ENCODE measurements around the gene EIF3L. TPM values are rescaled to one million over a fixed set of nuclear protein-coding genes. Genes with fewer than 3 reads are reported as not detected.
A peak's percentile ranks its signal among the peaks of the same experiment; 100 is the strongest.

The EIF3L gene
- total RNA-seq, 2 donors from 2014 or later = 224 to 226 TPM

GRCh38 chr22:37909766-37910165, 60.5 kb downstream of the EIF3L start:
- Histone ChIP-seq H3K27ac (no peak overlapping the region), H3K36me3 (peaks cover 11% of the 10 kb centered on the region), H3K9me3 (no peaks in the 10 kb centered on the region), H3K27me3 (replicated peaks; ENCODE audit: insufficient read depth) (no peaks in the 10 kb centered on the region), H3K4me3 (no peak overlapping the region), H3K4me1 (ENCODE audit: control insufficient read depth in 1 of 2, low read depth in 2 of 2) (peaks cover 13 to 49% of the 10 kb centered on the region in 2 donors)
- no peak for DNase-seq (ENCODE audit: low spot score)
- ATAC-seq (ENCODE audit: insufficient number of reproducible peaks, low FRiP score, low read depth) = no peak
- TF ChIP-seq, protein P1, sequence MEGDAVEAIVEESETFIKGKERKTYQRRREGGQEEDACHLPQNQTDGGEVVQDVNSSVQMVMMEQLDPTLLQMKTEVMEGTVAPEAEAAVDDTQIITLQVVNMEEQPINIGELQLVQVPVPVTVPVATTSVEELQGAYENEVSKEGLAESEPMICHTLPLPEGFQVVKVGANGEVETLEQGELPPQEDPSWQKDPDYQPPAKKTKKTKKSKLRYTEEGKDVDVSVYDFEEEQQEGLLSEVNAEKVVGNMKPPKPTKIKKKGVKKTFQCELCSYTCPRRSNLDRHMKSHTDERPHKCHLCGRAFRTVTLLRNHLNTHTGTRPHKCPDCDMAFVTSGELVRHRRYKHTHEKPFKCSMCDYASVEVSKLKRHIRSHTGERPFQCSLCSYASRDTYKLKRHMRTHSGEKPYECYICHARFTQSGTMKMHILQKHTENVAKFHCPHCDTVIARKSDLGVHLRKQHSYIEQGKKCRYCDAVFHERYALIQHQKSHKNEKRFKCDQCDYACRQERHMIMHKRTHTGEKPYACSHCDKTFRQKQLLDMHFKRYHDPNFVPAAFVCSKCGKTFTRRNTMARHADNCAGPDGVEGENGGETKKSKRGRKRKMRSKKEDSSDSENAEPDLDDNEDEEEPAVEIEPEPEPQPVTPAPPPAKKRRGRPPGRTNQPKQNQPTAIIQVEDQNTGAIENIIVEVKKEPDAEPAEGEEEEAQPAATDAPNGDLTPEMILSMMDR (IDR thresholded peaks at IDR 0.05) = no peak

DNA sequence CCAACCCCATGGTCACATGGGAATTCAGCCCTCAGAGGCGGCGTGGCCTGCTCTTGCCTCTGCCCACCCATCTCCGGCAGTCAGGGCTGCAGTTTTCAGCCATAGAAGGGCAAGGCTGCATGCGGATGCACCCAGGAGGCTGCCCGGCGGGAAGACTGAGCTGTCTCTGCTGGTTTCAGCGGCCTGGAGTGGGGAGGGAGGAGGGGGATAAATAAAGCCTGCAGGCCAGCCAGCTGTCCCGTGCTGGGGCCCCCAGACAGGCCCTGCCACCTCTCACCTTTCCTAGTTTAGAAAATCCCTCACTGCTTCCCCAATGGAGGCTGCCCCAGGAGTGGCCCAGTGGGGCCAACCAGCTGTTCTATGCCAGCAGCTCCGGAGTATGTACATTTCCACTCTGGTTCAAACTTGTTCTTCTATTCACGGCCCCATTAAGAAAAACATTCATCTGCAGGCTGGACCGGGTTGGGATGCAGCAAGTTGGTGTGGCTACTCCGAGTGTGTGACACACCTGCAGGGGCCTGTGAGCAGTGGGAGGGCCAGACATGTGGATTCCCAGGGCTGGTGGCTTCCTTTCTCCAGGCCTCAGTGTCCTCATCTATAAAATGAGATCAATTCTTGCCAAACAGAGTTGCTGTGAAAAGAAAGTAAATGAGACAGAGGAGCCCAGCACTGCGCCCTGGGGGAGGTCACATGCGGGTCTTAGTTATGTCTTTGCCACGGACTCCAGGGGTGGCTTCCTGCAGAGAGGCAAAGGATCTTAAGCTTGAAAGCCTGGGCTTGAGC, 61.9 kb downstream of the EIF3L start:
- H3K4me1 ChIP-seq (ENCODE audit: control insufficient read depth in 1 of 2, low read depth in 2 of 2) = peaks cover 6 to 39% of the 10 kb centered on the region in 2 donors
- no peak overlapping the region for H3K4me3 ChIP-seq
- H3K9me3 ChIP-seq = no peaks in the 10 kb centered on the region
- no peak for ATAC-seq (ENCODE audit: insufficient number of reproducible peaks, low FRiP score, low read depth)
- DNase-seq (ENCODE audit: low spot score) = no peak
- peaks cover 11% of the 10 kb centered on the region for H3K36me3 ChIP-seq
- H3K27ac ChIP-seq = peak overlapping the region; percentile 60 to 63
- H3K27me3 ChIP-seq (replicated peaks; ENCODE audit: insufficient read depth) = no peaks in the 10 kb centered on the region
- TF ChIP-seq, protein P1 (IDR thresholded peaks at IDR 0.05) = no peak

GRCh38 chr22:37911697-37912096, 62.5 kb downstream of the EIF3L start:
- Histone ChIP-seq H3K27ac (no peak overlapping the region), H3K36me3 (peaks cover 16% of the 10 kb centered on the region), H3K27me3 (replicated peaks; ENCODE audit: insufficient read depth) (no peaks in the 10 kb centered on the region), H3K9me3 (no peaks in the 10 kb centered on the region), H3K4me3 (no peak overlapping the region), H3K4me1 (ENCODE audit: control insufficient read depth in 1 of 2, low read depth in 2 of 2) (peaks cover 6 to 38% of the 10 kb centered on the region in 2 donors)
- ATAC-seq (ENCODE audit: insufficient number of reproducible peaks, low FRiP score, low read depth) (no peak), DNase-seq (ENCODE audit: low spot score) (no peak)
- TF ChIP-seq, protein P1 (IDR thresholded peaks at IDR 0.05) = no peak

DNA sequence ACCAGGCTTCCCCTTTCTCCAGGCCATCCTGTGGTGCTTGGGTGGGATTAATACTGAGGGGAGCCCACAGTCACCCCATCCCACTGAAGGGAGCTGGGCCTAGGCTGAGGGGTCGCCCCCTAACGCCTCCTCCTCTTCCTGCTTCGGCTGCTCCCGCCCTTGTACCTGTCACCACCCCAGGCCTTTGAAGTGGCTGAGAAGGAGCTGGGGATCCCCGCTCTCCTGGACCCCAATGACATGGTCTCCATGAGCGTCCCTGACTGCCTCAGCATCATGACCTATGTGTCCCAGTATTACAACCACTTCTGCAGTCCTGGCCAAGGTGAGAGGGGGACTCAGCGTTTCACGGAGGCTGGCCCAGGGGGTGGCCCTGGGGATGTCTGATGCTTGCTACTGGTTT, 63.0 kb downstream of the EIF3L start:
- Histone ChIP-seq H3K4me3 (no peak overlapping the region), H3K4me1 (ENCODE audit: control insufficient read depth in 1 of 2, low read depth in 2 of 2) (peaks cover 3 to 33% of the 10 kb centered on the region in 2 donors), H3K9me3 (no peaks in the 10 kb centered on the region), H3K27me3 (replicated peaks; ENCODE audit: insufficient read depth) (no peaks in the 10 kb centered on the region), H3K36me3 (peaks cover 17% of the 10 kb centered on the region), H3K27ac (no peak overlapping the region)
- TF ChIP-seq, protein P1 (IDR thresholded peaks at IDR 0.05) = no peak
- no peak for DNase-seq (ENCODE audit: low spot score)
- ATAC-seq (ENCODE audit: insufficient number of reproducible peaks, low FRiP score, low read depth) = no peak

GRCh38 chr22:37913233-37913721, 64.1 kb downstream of the EIF3L start:
- no peak for ATAC-seq (ENCODE audit: insufficient number of reproducible peaks, low FRiP score, low read depth)
- Histone ChIP-seq H3K4me3 (no peak overlapping the region), H3K36me3 (peaks cover 27% of the 10 kb centered on the region)

More at GRCh38 chr22:37913233-37913721, 64.1 kb downstream of the EIF3L start:
- Histone ChIP-seq H3K4me1 (ENCODE audit: control insufficient read depth in 1 of 2, low read depth in 2 of 2) (peaks cover 0 to 25% of the 10 kb centered on the region in 2 donors), H3K27ac (no peak overlapping the region), H3K27me3 (replicated peaks; ENCODE audit: insufficient read depth) (no peaks in the 10 kb centered on the region), H3K9me3 (no peaks in the 10 kb centered on the region)
- TF ChIP-seq, protein P1 (IDR thresholded peaks at IDR 0.05) = no peak
- DNase-seq (ENCODE audit: low spot score) = no peak
